ENCODE results near the gene PNPLA3.

PNPLA3 gene

GRCh38 chr22:43905681-43906080, 17.9 kb upstream of the PNPLA3 start:
- peak in 1 of 2 experiments; percentile 83; a peak in 2 of 4 replicates for TF ChIP-seq REST (IDR thresholded peaks at IDR 0.05; ENCODE audit: insufficient read depth in 1 of 2, low read depth in 2 of 2, low read length in 2 of 2)
- TF ChIP-seq SIN3A (IDR thresholded peaks at IDR 0.05; ENCODE audit: borderline replicate concordance, insufficient read depth, low read length), result no peak

GRCh38 chr22:43909708-43910107, 13.9 kb upstream of the PNPLA3 start:
- TF ChIP-seq FOXP2 (optimal IDR thresholded peaks at IDR 0.05; ENCODE audit: borderline replicate concordance, extremely low read depth, extremely low read length, insufficient read depth), result no peak
- no peak for TF ChIP-seq REST (IDR thresholded peaks at IDR 0.05; ENCODE audit: insufficient read depth in 1 of 2, low read depth in 2 of 2, low read length in 2 of 2)
- no peak for TF ChIP-seq POLR2AphosphoS5 (IDR thresholded peaks at IDR 0.05; ENCODE audit: low read depth, low read length)
- no peak for TF ChIP-seq TAF1 (IDR thresholded peaks at IDR 0.05; ENCODE audit: borderline replicate concordance, insufficient read depth, low read length)
- TF ChIP-seq SIN3A (IDR thresholded peaks at IDR 0.05; ENCODE audit: borderline replicate concordance, insufficient read depth, low read length), result no peak

GRCh38 chr22:43910178-43910695, 13.4 kb upstream of the PNPLA3 start:
- no peak for TF ChIP-seq SIN3A (IDR thresholded peaks at IDR 0.05; ENCODE audit: borderline replicate concordance, insufficient read depth, low read length)
- TF ChIP-seq POLR2AphosphoS5 (IDR thresholded peaks at IDR 0.05; ENCODE audit: low read depth, low read length), result no peak
- TF ChIP-seq REST (IDR thresholded peaks at IDR 0.05; ENCODE audit: insufficient read depth in 1 of 2, low read depth in 2 of 2, low read length in 2 of 2), result no peak
- no peak for TF ChIP-seq FOXP2 (optimal IDR thresholded peaks at IDR 0.05; ENCODE audit: borderline replicate concordance, extremely low read depth, extremely low read length, insufficient read depth)
- TF ChIP-seq TAF1 (IDR thresholded peaks at IDR 0.05; ENCODE audit: borderline replicate concordance, insufficient read depth, low read length), result no peak

- TF ChIP-seq TAF1 (IDR thresholded peaks at IDR 0.05; ENCODE audit: borderline replicate concordance, insufficient read depth, low read length), result no peak
- no peak for TF ChIP-seq SIN3A (IDR thresholded peaks at IDR 0.05; ENCODE audit: borderline replicate concordance, insufficient read depth, low read length)
- TF ChIP-seq POLR2AphosphoS5 (IDR thresholded peaks at IDR 0.05; ENCODE audit: low read depth, low read length), result no peak
- TF ChIP-seq REST (IDR thresholded peaks at IDR 0.05; ENCODE audit: insufficient read depth in 1 of 2, low read depth in 2 of 2, low read length in 2 of 2), result no peak
- TF ChIP-seq FOXP2 (optimal IDR thresholded peaks at IDR 0.05; ENCODE audit: borderline replicate concordance, extremely low read depth, extremely low read length, insufficient read depth), result no peak
Observed at GRCh38 chr22:43911351-43911750, 12.3 kb upstream of the PNPLA3 start.

GRCh38 chr22:43917521-43917920, 6.1 kb upstream of the PNPLA3 start:
- TF ChIP-seq TAF1 (IDR thresholded peaks at IDR 0.05; ENCODE audit: borderline replicate concordance, insufficient read depth, low read length), result no peak
- TF ChIP-seq FOXP2 (optimal IDR thresholded peaks at IDR 0.05; ENCODE audit: borderline replicate concordance, extremely low read depth, extremely low read length, insufficient read depth), result no peak
- no peak for TF ChIP-seq SIN3A (IDR thresholded peaks at IDR 0.05; ENCODE audit: borderline replicate concordance, insufficient read depth, low read length)
- no peak for TF ChIP-seq POLR2AphosphoS5 (IDR thresholded peaks at IDR 0.05; ENCODE audit: low read depth, low read length)
- TF ChIP-seq REST (IDR thresholded peaks at IDR 0.05; ENCODE audit: insufficient read depth in 1 of 2, low read depth in 2 of 2, low read length in 2 of 2), result no peak

All from PFSK-1 (cell line).